ENCODE measurements around the gene CIDEC. TPM values are rescaled to one million over a fixed set of nuclear protein-coding genes. Genes with fewer than 3 reads are reported as not detected.

Gene CIDEC
- total and polyA plus RNA-seq, 2 of the 8 experiments (the other 6 are each of a cell fraction or from before 2014, with no cell fraction given): not detected

DNA sequence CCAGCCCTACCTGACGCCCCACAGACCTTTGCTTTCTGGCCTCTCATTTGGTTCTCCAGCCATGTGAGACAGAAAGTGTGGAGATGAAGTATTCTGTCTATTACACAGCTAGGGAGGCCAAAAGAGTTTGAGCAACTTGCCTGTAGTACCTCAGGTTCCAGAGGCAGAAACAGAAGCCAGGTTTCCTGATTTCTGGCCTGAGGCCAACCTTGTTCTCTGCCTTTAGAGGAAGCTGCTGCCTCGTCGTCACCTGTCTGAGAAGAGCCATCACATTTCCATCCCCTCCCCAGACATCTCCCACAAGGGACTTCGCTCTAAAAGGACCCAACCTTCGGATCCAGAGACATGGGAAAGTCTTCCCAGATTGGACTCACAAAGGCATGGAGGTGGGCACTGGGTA lies 26.4 kb upstream of the CIDEC start:
- H2BK12ac ChIP-seq (ENCODE audit: low read depth, low read length): no peak overlapping the region
- no peak overlapping the region for H4K5ac ChIP-seq (ENCODE audit: insufficient read length, low read depth, low read length)
- no peak overlapping the region for H3K4ac ChIP-seq (replicated peaks; ENCODE audit: insufficient read length, low read depth, low read length)
- no peaks in the 10 kb centered on the region for H3K79me2 ChIP-seq (ENCODE audit: control insufficient read depth in 1 of 2, insufficient read depth in 2 of 2, low read length in 2 of 2)
- ChIA-PET CTCF (ENCODE audit: partially characterized antibody) (interaction anchor here (1.1 to 2.7 kb wide), 2 partner anchors 11 to 25 kb away, joined by 3 to 9 read pairs; no protein-coding TSS in a partner anchor), POLR2A (ENCODE audit: partially characterized antibody) (interaction anchor here (0.8 to 6.0 kb wide), 4 partner anchors 8 to 15 kb away, joined by 3 to 43 read pairs (median 4); partner anchors contain the start of gene IL17RC)
- H4K91ac ChIP-seq (replicated peaks; ENCODE audit: insufficient read length, low read length): no peak overlapping the region
- FAIRE-seq (no peak), DNase-seq (ENCODE audit: low read depth in 1 of 2, low spot score in 2 of 2) (no peak)
- no peak overlapping the region for H2BK120ac ChIP-seq (replicated peaks; ENCODE audit: low read depth, low read length)
- no peak overlapping the region for H2AFZ ChIP-seq (ENCODE audit: low read length)
- H2AK5ac ChIP-seq (ENCODE audit: low read depth, low read length): no peak overlapping the region
- H4K20me1 ChIP-seq (replicated peaks in 1 of 2; ENCODE audit: control insufficient read depth in 1 of 2, insufficient read depth in 2 of 2, low read length in 2 of 2): no peaks in the 10 kb centered on the region
- H3K9me3 ChIP-seq (ENCODE audit: insufficient read depth in 2 of 2, low read depth in 1 of 2, low read length in 1 of 2): no peaks in the 10 kb centered on the region
- no peaks in the 10 kb centered on the region for H3K23me2 ChIP-seq (ENCODE audit: low read depth, low read length)
- TF ChIP-seq JUND (IDR thresholded peaks at IDR 0.05; ENCODE audit: low read length) (no peak), BRCA1 (IDR thresholded peaks at IDR 0.05; ENCODE audit: low read depth, low read length) (no peak), SP4 (IDR thresholded peaks at IDR 0.05; ENCODE audit: low read length) (no peak), ATF3 (IDR thresholded peaks at IDR 0.05; ENCODE audit: insufficient read depth, low read depth, low read length) (no peak), CEBPB (IDR thresholded peaks at IDR 0.05; ENCODE audit: low read depth, low read length) (no peak), RXRA (IDR thresholded peaks at IDR 0.05; ENCODE audit: insufficient read depth, low read depth, low read length) (no peak), SIN3A (conservative IDR thresholded peaks at IDR 0.05 in 1 of 2, IDR thresholded peaks at IDR 0.05 in 1 of 2; ENCODE audit: low read depth in 1 of 2, low read length in 2 of 2) (no peak), KDM4A (IDR thresholded peaks at IDR 0.05; ENCODE audit: low read depth, low read length, severe bottlenecking) (no peak), GABPA (IDR thresholded peaks at IDR 0.05; ENCODE audit: borderline replicate concordance, insufficient read depth, low read length) (no peak)
- H3K27me3 ChIP-seq (replicated peaks in 1 of 4; ENCODE audit: control insufficient read depth in 3 of 4, extremely low read depth in 1 of 4, insufficient read depth in 3 of 4, low read length in 3 of 4): no peaks in the 10 kb centered on the region
- peaks cover 5 to 14% (median 11%) of the 10 kb centered on the region in 4 experiments for H3K4me1 ChIP-seq (replicated peaks in 1 of 4; ENCODE audit: control insufficient read depth in 3 of 4, insufficient read depth in 4 of 4, low read length in 3 of 4)
- H2BK15ac ChIP-seq (ENCODE audit: low read length): no peak overlapping the region
- no peak overlapping the region for H3K9ac ChIP-seq (replicated peaks in 1 of 4; ENCODE audit: extremely low read depth in 1 of 4, low read depth in 3 of 4, low read length in 3 of 4)
- no peak overlapping the region for H3K27ac ChIP-seq (ENCODE audit: low read depth, low read length)
- H3K36me3 ChIP-seq (ENCODE audit: control insufficient read depth in 2 of 4, insufficient read depth in 4 of 4, low read length in 3 of 4): no peaks in the 10 kb centered on the region
- H2BK5ac ChIP-seq (ENCODE audit: low read depth, low read length): no peak overlapping the region
- no peak overlapping the region for H3K18ac ChIP-seq (ENCODE audit: extremely low read depth, low read length)
- no peak overlapping the region for H3K56ac ChIP-seq (replicated peaks; ENCODE audit: insufficient read length, low read depth, low read length)
- H3K4me2 ChIP-seq (ENCODE audit: insufficient read depth in 1 of 2, low read depth in 2 of 2, low read length in 2 of 2): no peak overlapping the region
- no peak overlapping the region for H3K23ac ChIP-seq (ENCODE audit: insufficient read length)
- H3K14ac ChIP-seq (ENCODE audit: insufficient read length): no peak overlapping the region
- 77% methylated on average over 5 of the region's 5 CpGs; no CpG with 5 or more reads in 1 of the 2 experiments for WGBS, 2 experiments (ENCODE audit: extremely low coverage in 1 of 2, insufficient coverage in 1 of 2, insufficient read length in 1 of 2, insufficient replicate concordance in 2 of 2, low coverage in 1 of 2, low lambda C conversion rate in 2 of 2, missing lambda C conversion rate in 1 of 2)
- H3K4me3 ChIP-seq (ENCODE audit: extremely low read depth in 1 of 4, insufficient read depth in 2 of 4, low read depth in 3 of 4, low read length in 4 of 4): no peak overlapping the region
- no peak overlapping the region for H4K8ac ChIP-seq (ENCODE audit: extremely low read depth, insufficient read depth, low read length)
- no peak overlapping the region for H2BK20ac ChIP-seq (ENCODE audit: low read length)
- no peaks in the 10 kb centered on the region for H3K79me1 ChIP-seq (ENCODE audit: low read depth, low read length)

All from H1 (cell line).